Right renal pelvis (tissue), 4 donors: ENCODE results near the gene SCT. TPM values are rescaled to one million over a fixed set of nuclear protein-coding genes. Genes with fewer than 3 reads are reported as not detected.

Source experiments
- DNase-seq, 4 donors: peaks; one replicate each; pipeline ENCODE4 v3.0.0-alpha.2; 2013; ENCODE audit warnings: low read depth in 4 of 4, low spot score in 3 of 4, missing footprints in 1 of 4
- polyA plus RNA-seq, 4 donors: library from polyadenylated mRNA; unstranded; fragments of 120-200 nt; gene quantifications; one replicate each; pipeline ENCODE4 v1.2.1, GENCODE V29; 2013; ENCODE audit not compliant: insufficient read length in 4 of 4

Gene SCT
- polyA plus RNA-seq, 4 donors = 1.2 to 3.5 (median 1.9) TPM

- DNase-seq = no peak
Observed at GRCh38 chr11:612201-612960, 14.6 kb downstream of the SCT start.

DNA sequence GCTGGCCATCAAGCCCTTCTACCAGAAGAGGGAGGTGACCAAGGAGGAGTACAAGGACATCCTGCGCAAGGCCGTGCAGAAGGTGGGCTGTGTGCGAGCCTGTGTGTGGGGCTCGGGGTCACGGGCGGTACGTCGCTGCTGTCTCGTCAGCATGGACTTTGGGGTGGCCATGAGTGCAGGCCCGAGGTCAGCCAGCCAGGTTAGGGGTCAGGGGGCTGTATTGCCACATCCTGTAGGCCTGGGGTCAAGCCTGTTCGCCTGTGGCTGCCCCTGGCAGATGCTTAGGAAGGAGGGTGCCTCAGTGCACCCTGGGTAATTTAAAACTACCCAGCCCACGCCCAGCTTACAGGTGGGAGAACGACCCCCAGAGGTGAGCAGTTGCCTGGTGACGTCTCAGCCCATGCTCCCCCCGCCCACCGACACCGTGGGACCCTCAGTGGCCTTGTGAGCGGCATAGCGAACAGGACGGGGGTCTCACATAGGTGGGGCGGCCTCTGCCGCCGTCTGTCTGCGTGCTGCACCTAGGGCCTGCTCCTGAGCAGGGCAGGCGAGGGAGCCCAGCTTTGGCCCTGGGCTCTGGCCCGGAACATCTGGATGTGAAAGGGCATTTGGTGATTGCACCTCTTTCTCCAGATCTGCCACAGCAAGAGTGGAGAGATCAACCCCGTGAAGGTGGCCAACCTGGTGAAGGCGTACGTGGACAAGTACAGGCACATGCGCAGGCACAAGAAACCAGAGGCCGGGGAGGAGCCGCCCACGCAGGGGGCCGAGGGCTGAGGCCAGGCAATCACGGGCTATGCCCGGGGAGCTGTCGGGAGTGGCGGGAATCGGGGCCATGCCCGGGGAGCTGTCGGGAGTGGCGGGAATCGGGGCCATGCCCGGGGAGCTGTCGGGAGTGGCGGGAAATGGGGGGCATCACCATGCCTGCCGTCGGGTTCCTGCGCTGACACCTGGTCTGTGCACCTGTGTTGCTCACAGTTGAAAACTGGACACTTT lies 15.7 kb downstream of the SCT start:
- no peak for DNase-seq

GRCh38 chr11:610146-610801 lies 16.7 kb downstream of the SCT start:
- no peak for DNase-seq

DNA sequence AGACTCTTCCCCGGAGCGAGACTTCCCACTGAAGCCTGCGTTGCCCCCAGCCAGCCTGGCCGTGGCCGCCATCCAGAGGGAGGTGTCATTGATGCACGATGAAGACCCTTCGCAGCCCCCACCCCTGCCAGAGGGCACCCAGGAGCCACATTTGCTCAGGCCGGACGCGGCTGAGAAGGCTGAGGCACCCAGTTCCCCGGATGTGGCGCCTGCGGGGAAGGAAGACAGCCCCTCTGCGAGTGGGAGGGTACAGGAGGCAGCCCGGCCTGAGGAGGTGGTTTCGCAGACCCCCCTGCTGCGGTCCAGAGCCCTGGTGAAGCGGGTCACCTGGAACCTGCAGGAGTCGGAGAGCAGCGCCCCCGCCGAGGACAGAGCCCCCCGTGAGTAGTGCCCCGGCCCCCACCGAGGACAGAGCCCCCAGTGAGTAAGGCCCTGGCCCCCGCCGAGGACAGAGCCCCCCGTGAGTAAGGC lies 17.6 kb downstream of the SCT start:
- no peak for DNase-seq

GRCh38 chr11:608791-609251 lies 18.2 kb downstream of the SCT start:
- DNase-seq = no peak

- no peak for DNase-seq
Observed at GRCh38 chr11:607971-608659, 18.9 kb downstream of the SCT start.

GRCh38 chr11:607020-607780 lies 19.8 kb downstream of the SCT start:
- DNase-seq = no peak

GRCh38 chr11:606245-606644 lies 20.7 kb downstream of the SCT start:
- no peak for DNase-seq

DNA sequence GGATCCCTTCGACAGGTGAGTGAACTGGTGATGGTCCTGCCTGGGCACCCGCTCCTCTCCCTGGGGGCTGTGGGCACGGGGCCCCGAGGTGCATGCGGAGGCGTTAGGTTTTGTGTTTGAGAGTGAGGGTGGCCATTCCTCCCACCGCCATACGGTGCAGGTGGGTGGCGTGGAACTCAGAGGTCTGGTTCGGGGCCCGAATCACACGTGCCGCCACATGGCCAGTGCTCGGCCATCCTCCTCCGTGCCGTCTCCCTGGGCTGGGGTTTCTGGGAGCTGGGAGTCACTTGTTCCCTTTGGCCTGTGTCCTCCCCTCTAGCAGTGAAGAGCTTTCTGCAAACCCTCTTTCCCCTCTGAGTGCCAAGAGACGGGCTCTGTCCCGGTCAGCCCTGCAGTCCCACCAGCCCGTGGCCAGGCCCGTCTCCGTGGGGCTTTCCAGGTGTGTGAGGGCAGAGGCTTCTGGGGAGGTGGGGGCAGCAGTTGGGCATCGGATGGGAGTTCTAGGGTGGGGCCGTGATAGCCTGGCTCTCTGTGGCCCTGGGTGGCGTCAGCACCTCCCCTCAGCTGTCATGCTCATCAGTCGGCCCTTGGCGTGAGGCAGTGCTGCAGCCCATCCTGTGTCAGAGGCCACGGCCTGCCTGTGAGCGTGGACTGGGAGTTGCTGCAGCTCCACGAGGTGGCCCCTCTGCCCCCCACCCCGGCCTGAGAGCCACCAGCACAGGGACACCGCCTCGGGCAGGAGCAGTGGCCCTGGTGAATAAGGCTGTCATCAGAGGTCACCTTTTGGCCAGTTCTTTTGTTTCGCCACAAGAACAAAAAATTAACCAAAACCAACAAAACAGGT lies 21.5 kb downstream of the SCT start:
- no peak for DNase-seq

- no peak for DNase-seq
Observed at GRCh38 chr11:603154-603553, 23.8 kb downstream of the SCT start.

DNA sequence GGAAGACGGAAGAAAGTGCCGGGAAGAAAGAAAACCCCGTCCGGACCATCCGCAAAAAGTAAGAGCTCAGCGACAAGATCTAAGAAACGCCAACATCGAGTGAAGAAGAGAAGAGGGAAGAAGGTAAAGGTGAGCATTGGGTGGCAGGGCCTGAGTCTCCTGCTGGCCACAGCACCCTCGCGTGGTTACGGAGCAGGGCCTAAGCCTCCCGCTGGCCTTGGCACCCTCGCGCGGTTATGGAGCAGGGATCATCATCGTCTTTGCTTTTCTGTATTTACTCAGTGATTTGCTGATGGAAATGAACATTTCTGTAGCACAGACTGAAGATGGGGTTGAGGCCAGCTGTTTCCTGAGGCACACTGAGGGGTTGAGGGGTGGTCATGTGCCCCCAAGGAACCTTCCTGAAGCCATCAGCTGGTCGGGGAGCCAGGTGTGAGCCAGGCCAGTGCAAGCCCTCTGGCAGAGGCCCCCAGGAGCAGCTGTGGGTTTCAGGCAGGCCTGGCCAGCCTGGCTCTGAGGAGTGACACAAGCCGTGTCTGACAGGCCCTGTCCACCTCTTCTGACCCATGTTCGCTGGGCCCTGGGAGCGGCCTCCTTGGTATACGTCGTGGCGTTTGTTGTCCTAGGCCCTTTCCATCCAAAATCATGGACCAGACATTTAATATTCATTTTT lies 25.3 kb downstream of the SCT start:
- DNase-seq = no peak

- DNase-seq = no peak
Observed at GRCh38 chr11:598005-598680, 28.8 kb downstream of the SCT start.

GRCh38 chr11:597166-597725 lies 29.7 kb downstream of the SCT start:
- DNase-seq = no peak

GRCh38 chr11:596374-596773 lies 30.6 kb downstream of the SCT start:
- DNase-seq = no peak

- no peak for DNase-seq
Observed at GRCh38 chr11:595400-595799, 31.6 kb downstream of the SCT start.

- DNase-seq = no peak
Observed at GRCh38 chr11:593347-593746, 33.6 kb downstream of the SCT start.

- DNase-seq = no peak
Observed at GRCh38 chr11:592918-593317, 34.1 kb downstream of the SCT start.
